Panc1 (cell line): ENCODE results near the gene CROCC2. TPM values are rescaled to one million over a fixed set of nuclear protein-coding genes. Genes with fewer than 3 reads are reported as not detected.

Experiments used
- ATAC-seq: fragments of 200-7000 bp; cut with Tn5 transposase; 2 replicates; pipeline ENCODE4 v1.9.1; 2020; ENCODE audit warnings: mild to moderate bottlenecking, moderate library complexity
- BruUV-seq: library from RNA; stranded (reverse); fragments of 400-500 nt; replicated peaks from 2 replicates; lab custom pipeline; 2021; lab: Mats Ljungman, UMichigan
- CTCF ChIA-PET: fragments of 300-600 bp; sonication (Branson Sonifier 250); formaldehyde crosslinking; loops from one replicate; lab custom pipeline; 2022; ENCODE audit warnings: antibody characterized with exemption; lab: Charles Lee
- POLR2A ChIA-PET: fragments of 300-600 bp; sonication (Branson Sonifier 250); formaldehyde crosslinking; loops from one replicate; lab custom pipeline; 2022; ENCODE audit warnings: antibody characterized with exemption; lab: Charles Lee
- DNase-seq: peaks from one replicate; pipeline ENCODE4 v3.0.0-alpha.2; 2010; ENCODE audit warnings: low read depth, low spot score
- H3K27ac ChIP-seq: 2 replicates; pipeline ENCODE4 v1.5.1; 2011; ENCODE audit warnings: mild to moderate bottlenecking, low read length, inconsistent platforms
- H3K27me3 ChIP-seq: fragments of 200-500 bp; sonication (Bioruptor generic); 2 replicates; pipeline ENCODE4 v1.6.0; 2014; ENCODE audit warnings: low read length, inconsistent platforms; ENCODE audit not compliant: control insufficient read depth, insufficient read depth
- H3K36me3 ChIP-seq: fragments of 200-500 bp; sonication (Bioruptor generic); 2 replicates; pipeline ENCODE4 v1.5.1; 2014; ENCODE audit warnings: inconsistent platforms, mild to moderate bottlenecking, low read length, moderate library complexity; ENCODE audit not compliant: control insufficient read depth, insufficient read depth
- H3K4me1 ChIP-seq: 2 replicates; pipeline ENCODE4 v1.5.1; 2011; ENCODE audit warnings: inconsistent platforms, mild to moderate bottlenecking, low read length, moderate library complexity; ENCODE audit not compliant: control insufficient read depth, insufficient read depth
- H3K4me3 ChIP-seq, 2 experiments: 2 replicates each; pipeline ENCODE4 v1.5.1; 2011 to 2012; ENCODE audit warnings: low read depth in 2 of 2, low read length in 2 of 2, mild to moderate bottlenecking in 2 of 2, inconsistent platforms in 1 of 2, moderate library complexity in 1 of 2
- H3K9me3 ChIP-seq: fragments of 200-500 bp; sonication (Bioruptor generic); 2 replicates; pipeline ENCODE4 v1.5.1; 2014; ENCODE audit warnings: low read depth, mild to moderate bottlenecking, inconsistent platforms, low read length, moderate library complexity; ENCODE audit not compliant: control insufficient read depth, insufficient read depth
- POLR2AphosphoS5 ChIP-seq: IDR thresholded peaks from 2 replicates; pipeline ENCODE4 v1.6.1; 2012; ENCODE audit warnings: mild to moderate bottlenecking, low read depth, low read length, moderate library complexity
- SIN3A ChIP-seq: IDR thresholded peaks from 2 replicates; pipeline ENCODE4 v1.6.1; 2012; ENCODE audit warnings: low read depth, mild to moderate bottlenecking, low read length, moderate library complexity, borderline replicate concordance; ENCODE audit not compliant: insufficient read depth
- TCF7L2 ChIP-seq: IDR thresholded peaks from 2 replicates; pipeline ENCODE4 v1.6.1; 2011; ENCODE audit warnings: mild to moderate bottlenecking, low read depth, low read length, inconsistent platforms
- in situ Hi-C: cut with HindIII; loops from 2 replicates; pipeline ENCODE4 v1.10.0; 2016; ENCODE audit warnings: low sequenced_read_pairs, low pct_unique_long_range_greater_than_20kb
- intact Hi-C: fragments of 100-400 bp; cut with micrococcal nuclease; formaldehyde crosslinking; loops from one replicate; pipeline ENCODE4 v1.10.0; 2022; ENCODE audit not compliant: unreplicated experiment
- total RNA-seq: library from RNA; stranded (reverse); gene quantifications from one replicate; pipeline ENCODE4 v1.2.1, GENCODE V29; 2021; ENCODE audit not compliant: unreplicated experiment
- TF ChIP-seq, protein P1 (sequence below), 2 experiments: IDR thresholded peaks; 2 replicates each; pipeline ENCODE4 v1.6.1; 2011 to 2012; ENCODE audit warnings: low read depth in 2 of 2, control low read depth in 1 of 2, low read length in 1 of 2, mild to moderate bottlenecking in 1 of 2, moderate library complexity in 1 of 2; ENCODE audit not compliant: insufficient read depth in 1 of 2
- TF ChIP-seq, protein P2 (sequence below): fragments of 450-650 bp; IDR thresholded peaks from 2 replicates; pipeline ENCODE4 v1.5.1; 2017; ENCODE audit warnings: mild to moderate bottlenecking

Gene CROCC2
- total RNA-seq, 1 experiment from 2014 or later: 0.23 TPM

DNA sequence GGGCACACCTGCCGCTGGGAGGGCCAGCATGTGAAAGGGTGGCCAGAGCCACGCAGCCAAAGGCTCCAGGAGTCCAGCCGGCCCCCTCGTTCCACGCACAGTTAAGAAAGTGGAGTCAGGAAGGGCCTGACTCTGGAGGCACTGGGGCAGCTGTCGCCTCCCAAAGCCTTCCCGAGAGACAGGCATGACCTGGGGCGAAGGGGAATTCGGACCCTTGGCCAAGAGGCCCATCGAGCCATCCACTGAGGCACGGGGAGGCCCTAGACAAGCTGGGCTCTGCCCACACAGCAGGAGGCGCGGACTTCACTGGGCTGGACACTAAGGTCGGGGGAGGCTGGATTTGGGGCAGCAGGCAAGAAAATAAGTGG, 53.8 kb downstream of the CROCC2 start:
- ChIA-PET POLR2A (no interaction called here), CTCF (no interaction called here)
- no peaks in the 10 kb centered on the region for H3K36me3 ChIP-seq
- intact Hi-C loops (no loop called here), in situ Hi-C loops (no loop called here)
- H3K9me3 ChIP-seq: no peaks in the 10 kb centered on the region
- ATAC-seq (no peak), DNase-seq (no peak)
- no peak overlapping the region for H3K4me3 ChIP-seq
- H3K27me3 ChIP-seq: no peaks in the 10 kb centered on the region
- H3K4me1 ChIP-seq: no peaks in the 10 kb centered on the region
- no TSS peak for BruUV-seq
- no peak overlapping the region for H3K27ac ChIP-seq
- TF ChIP-seq, protein P1, sequence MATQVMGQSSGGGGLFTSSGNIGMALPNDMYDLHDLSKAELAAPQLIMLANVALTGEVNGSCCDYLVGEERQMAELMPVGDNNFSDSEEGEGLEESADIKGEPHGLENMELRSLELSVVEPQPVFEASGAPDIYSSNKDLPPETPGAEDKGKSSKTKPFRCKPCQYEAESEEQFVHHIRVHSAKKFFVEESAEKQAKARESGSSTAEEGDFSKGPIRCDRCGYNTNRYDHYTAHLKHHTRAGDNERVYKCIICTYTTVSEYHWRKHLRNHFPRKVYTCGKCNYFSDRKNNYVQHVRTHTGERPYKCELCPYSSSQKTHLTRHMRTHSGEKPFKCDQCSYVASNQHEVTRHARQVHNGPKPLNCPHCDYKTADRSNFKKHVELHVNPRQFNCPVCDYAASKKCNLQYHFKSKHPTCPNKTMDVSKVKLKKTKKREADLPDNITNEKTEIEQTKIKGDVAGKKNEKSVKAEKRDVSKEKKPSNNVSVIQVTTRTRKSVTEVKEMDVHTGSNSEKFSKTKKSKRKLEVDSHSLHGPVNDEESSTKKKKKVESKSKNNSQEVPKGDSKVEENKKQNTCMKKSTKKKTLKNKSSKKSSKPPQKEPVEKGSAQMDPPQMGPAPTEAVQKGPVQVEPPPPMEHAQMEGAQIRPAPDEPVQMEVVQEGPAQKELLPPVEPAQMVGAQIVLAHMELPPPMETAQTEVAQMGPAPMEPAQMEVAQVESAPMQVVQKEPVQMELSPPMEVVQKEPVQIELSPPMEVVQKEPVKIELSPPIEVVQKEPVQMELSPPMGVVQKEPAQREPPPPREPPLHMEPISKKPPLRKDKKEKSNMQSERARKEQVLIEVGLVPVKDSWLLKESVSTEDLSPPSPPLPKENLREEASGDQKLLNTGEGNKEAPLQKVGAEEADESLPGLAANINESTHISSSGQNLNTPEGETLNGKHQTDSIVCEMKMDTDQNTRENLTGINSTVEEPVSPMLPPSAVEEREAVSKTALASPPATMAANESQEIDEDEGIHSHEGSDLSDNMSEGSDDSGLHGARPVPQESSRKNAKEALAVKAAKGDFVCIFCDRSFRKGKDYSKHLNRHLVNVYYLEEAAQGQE (IDR thresholded peaks at IDR 0.05; ENCODE audit: insufficient read depth in 1 of 2, low read depth in 2 of 2, low read length in 1 of 2): no peak

DNA sequence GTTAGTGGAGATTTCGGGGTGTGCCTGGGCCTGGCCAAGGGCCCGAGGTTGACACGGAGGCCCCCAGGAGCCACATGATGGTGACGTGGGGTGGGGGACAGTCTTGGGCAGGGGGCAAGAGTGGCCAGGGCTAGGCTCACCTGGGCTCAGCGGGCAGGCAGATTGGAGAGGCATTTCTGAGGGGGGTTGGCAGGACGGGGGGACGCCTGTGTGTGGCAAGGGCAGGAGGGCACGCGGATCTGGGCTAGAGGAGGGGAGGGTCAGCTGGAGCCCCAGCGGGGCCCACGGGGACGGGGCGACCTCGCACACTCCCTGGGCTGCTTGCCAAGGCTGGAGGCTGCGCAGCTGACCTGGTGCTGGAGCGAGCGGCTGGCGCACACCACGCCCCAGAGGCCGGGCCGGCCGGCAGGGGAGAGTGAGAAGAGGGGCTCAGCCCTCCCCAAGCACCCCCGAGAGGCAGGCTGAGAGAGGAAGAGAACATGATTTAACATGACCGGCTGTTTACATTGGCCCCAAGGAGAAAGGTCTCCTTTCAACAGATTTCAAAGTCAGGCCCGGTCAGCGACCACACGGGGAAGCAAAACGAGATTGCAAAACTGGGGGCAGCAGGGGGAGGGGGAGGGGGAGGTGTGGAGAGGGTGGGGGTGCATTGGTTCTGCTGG, 54.3 kb downstream of the CROCC2 start:
- Histone ChIP-seq H3K27me3 (no peaks in the 10 kb centered on the region), H3K36me3 (no peaks in the 10 kb centered on the region), H3K4me1 (no peaks in the 10 kb centered on the region), H3K4me3 (no peak overlapping the region), H3K27ac (no peak overlapping the region), H3K9me3 (no peaks in the 10 kb centered on the region)
- intact Hi-C loops: no loop called here
- TF ChIP-seq SIN3A (no peak), TCF7L2 (no peak), POLR2AphosphoS5 (no peak)
- TF ChIP-seq, protein P1 (IDR thresholded peaks at IDR 0.05; ENCODE audit: insufficient read depth in 1 of 2, low read depth in 2 of 2, low read length in 1 of 2): no peak
- TF ChIP-seq, protein P2, sequence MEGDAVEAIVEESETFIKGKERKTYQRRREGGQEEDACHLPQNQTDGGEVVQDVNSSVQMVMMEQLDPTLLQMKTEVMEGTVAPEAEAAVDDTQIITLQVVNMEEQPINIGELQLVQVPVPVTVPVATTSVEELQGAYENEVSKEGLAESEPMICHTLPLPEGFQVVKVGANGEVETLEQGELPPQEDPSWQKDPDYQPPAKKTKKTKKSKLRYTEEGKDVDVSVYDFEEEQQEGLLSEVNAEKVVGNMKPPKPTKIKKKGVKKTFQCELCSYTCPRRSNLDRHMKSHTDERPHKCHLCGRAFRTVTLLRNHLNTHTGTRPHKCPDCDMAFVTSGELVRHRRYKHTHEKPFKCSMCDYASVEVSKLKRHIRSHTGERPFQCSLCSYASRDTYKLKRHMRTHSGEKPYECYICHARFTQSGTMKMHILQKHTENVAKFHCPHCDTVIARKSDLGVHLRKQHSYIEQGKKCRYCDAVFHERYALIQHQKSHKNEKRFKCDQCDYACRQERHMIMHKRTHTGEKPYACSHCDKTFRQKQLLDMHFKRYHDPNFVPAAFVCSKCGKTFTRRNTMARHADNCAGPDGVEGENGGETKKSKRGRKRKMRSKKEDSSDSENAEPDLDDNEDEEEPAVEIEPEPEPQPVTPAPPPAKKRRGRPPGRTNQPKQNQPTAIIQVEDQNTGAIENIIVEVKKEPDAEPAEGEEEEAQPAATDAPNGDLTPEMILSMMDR: no peak
- in situ Hi-C loops: no loop called here
- CTCF ChIA-PET: no interaction called here
- DNase-seq (no peak), ATAC-seq (no peak)
- POLR2A ChIA-PET: no interaction called here
- BruUV-seq: no TSS peak
